ENCODE data around the gene ARID1B.

Gene ARID1B

GRCh38 chr6:156839591-156840001, 62.4 kb downstream of the ARID1B start:
- H3K4me1 ChIP-seq (ENCODE audit: insufficient read depth, low read length) = peaks cover 18% of the 10 kb centered on the region
- no peaks in the 10 kb centered on the region for H3K36me3 ChIP-seq (ENCODE audit: insufficient read depth, low read length)
- no peak overlapping the region for H3K9ac ChIP-seq (ENCODE audit: low read depth, low read length)
- H3K9me3 ChIP-seq (ENCODE audit: control insufficient read depth, insufficient read depth, low read length) = no peaks in the 10 kb centered on the region

GRCh38 chr6:156840136-156840535, 63.0 kb downstream of the ARID1B start:
- no peaks in the 10 kb centered on the region for H3K36me3 ChIP-seq (ENCODE audit: insufficient read depth, low read length)
- H3K9ac ChIP-seq (ENCODE audit: low read depth, low read length) = no peak overlapping the region
- peaks cover 18% of the 10 kb centered on the region for H3K4me1 ChIP-seq (ENCODE audit: insufficient read depth, low read length)

GRCh38 chr6:156840606-156841005, 63.4 kb downstream of the ARID1B start:
- no peaks in the 10 kb centered on the region for H3K36me3 ChIP-seq (ENCODE audit: insufficient read depth, low read length)
- H3K4me1 ChIP-seq (ENCODE audit: insufficient read depth, low read length) = peaks cover 18% of the 10 kb centered on the region
- H3K9me3 ChIP-seq (ENCODE audit: control insufficient read depth, insufficient read depth, low read length) = no peaks in the 10 kb centered on the region
- no peak overlapping the region for H3K9ac ChIP-seq (ENCODE audit: low read depth, low read length)

More at GRCh38 chr6:156840136-156840535, 63.0 kb downstream of the ARID1B start:
- no peaks in the 10 kb centered on the region for H3K9me3 ChIP-seq (ENCODE audit: control insufficient read depth, insufficient read depth, low read length)

GRCh38 chr6:156841508-156841907, 64.3 kb downstream of the ARID1B start:
- no peaks in the 10 kb centered on the region for H3K36me3 ChIP-seq (ENCODE audit: insufficient read depth, low read length)
- H3K9ac ChIP-seq (ENCODE audit: low read depth, low read length) = no peak overlapping the region
- H3K4me1 ChIP-seq (ENCODE audit: insufficient read depth, low read length) = peaks cover 18% of the 10 kb centered on the region
- H3K9me3 ChIP-seq (ENCODE audit: control insufficient read depth, insufficient read depth, low read length) = no peaks in the 10 kb centered on the region

- Histone ChIP-seq H3K9ac (ENCODE audit: low read depth, low read length) (no peak overlapping the region), H3K36me3 (ENCODE audit: insufficient read depth, low read length) (no peaks in the 10 kb centered on the region), H3K4me1 (ENCODE audit: insufficient read depth, low read length) (peaks cover 27% of the 10 kb centered on the region), H3K9me3 (ENCODE audit: control insufficient read depth, insufficient read depth, low read length) (no peaks in the 10 kb centered on the region)
These were observed 65.5 kb downstream of the ARID1B start for GRCh38 chr6:156842598-156843250.

GRCh38 chr6:156844089-156844488, 66.9 kb downstream of the ARID1B start:
- Histone ChIP-seq H3K9me3 (ENCODE audit: control insufficient read depth, insufficient read depth, low read length) (no peaks in the 10 kb centered on the region), H3K36me3 (ENCODE audit: insufficient read depth, low read length) (no peaks in the 10 kb centered on the region), H3K9ac (ENCODE audit: low read depth, low read length) (no peak overlapping the region), H3K4me1 (ENCODE audit: insufficient read depth, low read length) (peaks cover 30% of the 10 kb centered on the region)

GRCh38 chr6:156845454-156846155, 68.4 kb downstream of the ARID1B start:
- Histone ChIP-seq H3K36me3 (ENCODE audit: insufficient read depth, low read length) (no peaks in the 10 kb centered on the region), H3K9me3 (ENCODE audit: control insufficient read depth, insufficient read depth, low read length) (no peaks in the 10 kb centered on the region), H3K9ac (ENCODE audit: low read depth, low read length) (no peak overlapping the region), H3K4me1 (ENCODE audit: insufficient read depth, low read length) (peaks cover 21% of the 10 kb centered on the region)

GRCh38 chr6:156846845-156847599, 69.8 kb downstream of the ARID1B start:
- no peaks in the 10 kb centered on the region for H3K36me3 ChIP-seq (ENCODE audit: insufficient read depth, low read length)
- peaks cover 19% of the 10 kb centered on the region for H3K4me1 ChIP-seq (ENCODE audit: insufficient read depth, low read length)
- H3K9ac ChIP-seq (ENCODE audit: low read depth, low read length) = no peak overlapping the region
- H3K9me3 ChIP-seq (ENCODE audit: control insufficient read depth, insufficient read depth, low read length) = no peaks in the 10 kb centered on the region

- H3K9ac ChIP-seq (ENCODE audit: low read depth, low read length) = no peak overlapping the region
- no peaks in the 10 kb centered on the region for H3K36me3 ChIP-seq (ENCODE audit: insufficient read depth, low read length)
- no peaks in the 10 kb centered on the region for H3K9me3 ChIP-seq (ENCODE audit: control insufficient read depth, insufficient read depth, low read length)
- H3K4me1 ChIP-seq (ENCODE audit: insufficient read depth, low read length) = peaks cover 27% of the 10 kb centered on the region
These were observed 70.9 kb downstream of the ARID1B start for GRCh38 chr6:156848123-156848522.

GRCh38 chr6:156848533-156848932, 71.4 kb downstream of the ARID1B start:
- Histone ChIP-seq H3K4me1 (ENCODE audit: insufficient read depth, low read length) (peaks cover 31% of the 10 kb centered on the region), H3K9ac (ENCODE audit: low read depth, low read length) (no peak overlapping the region), H3K36me3 (ENCODE audit: insufficient read depth, low read length) (no peaks in the 10 kb centered on the region), H3K9me3 (ENCODE audit: control insufficient read depth, insufficient read depth, low read length) (no peaks in the 10 kb centered on the region)

GRCh38 chr6:156849806-156850205, 72.6 kb downstream of the ARID1B start:
- Histone ChIP-seq H3K9ac (ENCODE audit: low read depth, low read length) (no peak overlapping the region), H3K36me3 (ENCODE audit: insufficient read depth, low read length) (no peaks in the 10 kb centered on the region), H3K9me3 (ENCODE audit: control insufficient read depth, insufficient read depth, low read length) (no peaks in the 10 kb centered on the region), H3K4me1 (ENCODE audit: insufficient read depth, low read length) (peaks cover 41% of the 10 kb centered on the region)

- Histone ChIP-seq H3K9me3 (ENCODE audit: control insufficient read depth, insufficient read depth, low read length) (no peaks in the 10 kb centered on the region), H3K9ac (ENCODE audit: low read depth, low read length) (no peak overlapping the region), H3K4me1 (ENCODE audit: insufficient read depth, low read length) (peaks cover 41% of the 10 kb centered on the region), H3K36me3 (ENCODE audit: insufficient read depth, low read length) (no peaks in the 10 kb centered on the region)
These were observed 73.2 kb downstream of the ARID1B start for GRCh38 chr6:156850353-156850752.

GRCh38 chr6:156851454-156851921, 74.3 kb downstream of the ARID1B start:
- Histone ChIP-seq H3K9me3 (ENCODE audit: control insufficient read depth, insufficient read depth, low read length) (no peaks in the 10 kb centered on the region), H3K36me3 (ENCODE audit: insufficient read depth, low read length) (no peaks in the 10 kb centered on the region), H3K9ac (ENCODE audit: low read depth, low read length) (no peak overlapping the region), H3K4me1 (ENCODE audit: insufficient read depth, low read length) (peaks cover 41% of the 10 kb centered on the region)

- Histone ChIP-seq H3K9ac (ENCODE audit: low read depth, low read length) (peak overlapping the region; percentile 21), H3K9me3 (ENCODE audit: control insufficient read depth, insufficient read depth, low read length) (no peaks in the 10 kb centered on the region), H3K4me1 (ENCODE audit: insufficient read depth, low read length) (peaks cover 41% of the 10 kb centered on the region), H3K36me3 (ENCODE audit: insufficient read depth, low read length) (no peaks in the 10 kb centered on the region)
These were observed 75.1 kb downstream of the ARID1B start for GRCh38 chr6:156852147-156852857.
